Measurements from ENCODE around the gene SYT7. TPM values are rescaled to one million over a fixed set of nuclear protein-coding genes. Genes with fewer than 3 reads are reported as not detected.

Gene SYT7
- total RNA-seq, 2 experiments from 2014 or later, result not detected

DNA sequence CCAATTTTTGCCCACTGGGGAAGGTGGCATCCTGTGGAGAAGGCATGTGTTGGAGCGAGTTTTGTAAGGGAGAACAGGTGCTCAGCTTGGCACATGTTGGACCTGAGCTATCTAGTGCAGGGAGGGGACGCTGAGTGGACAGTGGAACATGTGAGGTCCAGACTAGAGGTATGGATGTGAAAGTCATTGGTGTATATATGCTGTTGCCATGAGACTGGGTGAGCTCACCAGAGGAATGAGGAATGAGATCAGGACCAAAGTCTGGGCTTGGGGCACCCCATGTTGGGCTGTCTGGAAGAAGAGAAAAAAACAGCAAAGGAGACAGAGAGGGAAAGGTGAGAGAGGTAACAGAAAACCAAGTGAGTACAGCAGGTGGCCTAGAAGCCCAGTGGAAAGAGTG, 12.3 kb upstream of the SYT7 start:
- H3K4me3 ChIP-seq (ENCODE audit: low read length), result no peak overlapping the region
- peaks cover 52% of the 10 kb centered on the region for H3K27me3 Mint-ChIP-seq
- H3K36me3 ChIP-seq (ENCODE audit: insufficient read depth, low read length), result no peaks in the 10 kb centered on the region
- H3K36me3 Mint-ChIP-seq (ENCODE audit: low read depth), result no peaks in the 10 kb centered on the region
- H3K4me1 ChIP-seq (ENCODE audit: insufficient read depth, low read length), result peaks cover 8% of the 10 kb centered on the region
- H3K27ac ChIP-seq (ENCODE audit: low read depth in 1 of 2, low read length in 2 of 2), result no peak overlapping the region
- DNase-seq (no peak), ATAC-seq (ENCODE audit: poor library complexity) (no peak)
- H3K27me3 ChIP-seq (ENCODE audit: control insufficient read depth in 1 of 2, insufficient read depth in 2 of 2, low read length in 2 of 2), result peaks cover 6% of the 10 kb centered on the region in 2 experiments
- POLR2A ChIA-PET, result interaction anchor here (0.9 kb wide), 1 partner anchor 12 kb away, joined by 3 read pairs; the partner anchor contains the start of gene SYT7
- TF ChIP-seq, protein P1, sequence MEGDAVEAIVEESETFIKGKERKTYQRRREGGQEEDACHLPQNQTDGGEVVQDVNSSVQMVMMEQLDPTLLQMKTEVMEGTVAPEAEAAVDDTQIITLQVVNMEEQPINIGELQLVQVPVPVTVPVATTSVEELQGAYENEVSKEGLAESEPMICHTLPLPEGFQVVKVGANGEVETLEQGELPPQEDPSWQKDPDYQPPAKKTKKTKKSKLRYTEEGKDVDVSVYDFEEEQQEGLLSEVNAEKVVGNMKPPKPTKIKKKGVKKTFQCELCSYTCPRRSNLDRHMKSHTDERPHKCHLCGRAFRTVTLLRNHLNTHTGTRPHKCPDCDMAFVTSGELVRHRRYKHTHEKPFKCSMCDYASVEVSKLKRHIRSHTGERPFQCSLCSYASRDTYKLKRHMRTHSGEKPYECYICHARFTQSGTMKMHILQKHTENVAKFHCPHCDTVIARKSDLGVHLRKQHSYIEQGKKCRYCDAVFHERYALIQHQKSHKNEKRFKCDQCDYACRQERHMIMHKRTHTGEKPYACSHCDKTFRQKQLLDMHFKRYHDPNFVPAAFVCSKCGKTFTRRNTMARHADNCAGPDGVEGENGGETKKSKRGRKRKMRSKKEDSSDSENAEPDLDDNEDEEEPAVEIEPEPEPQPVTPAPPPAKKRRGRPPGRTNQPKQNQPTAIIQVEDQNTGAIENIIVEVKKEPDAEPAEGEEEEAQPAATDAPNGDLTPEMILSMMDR (IDR thresholded peaks at IDR 0.05), result no peak
- intact Hi-C loops (cut with DNase I, micrococcal nuclease), result no loop called here
- H3K9me3 Mint-ChIP-seq, result no peaks in the 10 kb centered on the region
- no peak overlapping the region for H3K4me3 Mint-ChIP-seq
- CTCF ChIA-PET, result interaction anchor here (1.3 kb wide), 1 partner anchor 26 kb away, joined by 3 read pairs; no protein-coding TSS in a partner anchor
- no peak overlapping the region for H3K27ac Mint-ChIP-seq
- peaks cover 0 to 5% of the 10 kb centered on the region in 2 experiments for H3K9me3 ChIP-seq (ENCODE audit: control insufficient read depth in 1 of 2, insufficient read depth in 1 of 2, low read length in 2 of 2)
- peaks cover 9% of the 10 kb centered on the region for H3K4me1 Mint-ChIP-seq (ENCODE audit: low read depth)

- no peak overlapping the region for H3K27ac ChIP-seq (ENCODE audit: low read depth in 1 of 2, low read length in 2 of 2)
- H3K4me3 ChIP-seq (ENCODE audit: low read length), result no peak overlapping the region
- DNase-seq (no peak), ATAC-seq (ENCODE audit: poor library complexity) (no peak)
- H3K36me3 ChIP-seq (ENCODE audit: insufficient read depth, low read length), result no peaks in the 10 kb centered on the region
- CTCF ChIA-PET, result interaction anchor here (1.3 kb wide), 1 partner anchor 25 kb away, joined by 3 read pairs; no protein-coding TSS in a partner anchor
- TF ChIP-seq, protein P1 (IDR thresholded peaks at IDR 0.05), result no peak
- intact Hi-C loops (cut with DNase I, micrococcal nuclease), result no loop called here
- H3K27me3 ChIP-seq (ENCODE audit: control insufficient read depth in 1 of 2, insufficient read depth in 2 of 2, low read length in 2 of 2), result peaks cover 6 to 10% of the 10 kb centered on the region in 2 experiments
- peaks cover 18% of the 10 kb centered on the region for H3K4me1 ChIP-seq (ENCODE audit: insufficient read depth, low read length)
- peaks cover 0 to 5% of the 10 kb centered on the region in 2 experiments for H3K9me3 ChIP-seq (ENCODE audit: control insufficient read depth in 1 of 2, insufficient read depth in 1 of 2, low read length in 2 of 2)
- POLR2A ChIA-PET, result no interaction called here
- H3K4me3 Mint-ChIP-seq, result no peak overlapping the region
- H3K36me3 Mint-ChIP-seq (ENCODE audit: low read depth), result no peaks in the 10 kb centered on the region
- no peak overlapping the region for H3K27ac Mint-ChIP-seq
- peaks cover 51% of the 10 kb centered on the region for H3K27me3 Mint-ChIP-seq
- peaks cover 13% of the 10 kb centered on the region for H3K4me1 Mint-ChIP-seq (ENCODE audit: low read depth)
- H3K9me3 Mint-ChIP-seq, result no peaks in the 10 kb centered on the region
Measured at GRCh38 chr11:61592176-61592575, 11.3 kb upstream of the SYT7 start.

- H3K4me1 ChIP-seq (ENCODE audit: insufficient read depth, low read length), result peaks cover 19% of the 10 kb centered on the region
- H3K9me3 Mint-ChIP-seq, result no peaks in the 10 kb centered on the region
- H3K36me3 Mint-ChIP-seq (ENCODE audit: low read depth), result no peaks in the 10 kb centered on the region
- peak overlapping the region; percentile 57 for H3K4me3 Mint-ChIP-seq
- peaks cover 13% of the 10 kb centered on the region for H3K4me1 Mint-ChIP-seq (ENCODE audit: low read depth)
- H3K27me3 Mint-ChIP-seq, result peaks cover 63% of the 10 kb centered on the region
- H3K27ac ChIP-seq (ENCODE audit: low read depth in 1 of 2, low read length in 2 of 2), result no peak overlapping the region
- peaks cover 0 to 10% of the 10 kb centered on the region in 2 experiments for H3K27me3 ChIP-seq (ENCODE audit: control insufficient read depth in 1 of 2, insufficient read depth in 2 of 2, low read length in 2 of 2)
- DNase-seq, result no peak
- intact Hi-C loops (cut with DNase I, micrococcal nuclease), result loop anchor here in 1 of 2 experiments (10.0 kb wide), 2 partner anchors 375 to 535 kb away; partner anchors contain the start of genes FTH1 and INCENP
- TF ChIP-seq, protein P1 (IDR thresholded peaks at IDR 0.05), result no peak
- no peak for ATAC-seq (ENCODE audit: poor library complexity)
- POLR2A ChIA-PET, result no interaction called here
- H3K4me3 ChIP-seq (ENCODE audit: low read length), result no peak overlapping the region
- CTCF ChIA-PET, result no interaction called here
- H3K27ac Mint-ChIP-seq, result no peak overlapping the region
- H3K9me3 ChIP-seq (ENCODE audit: control insufficient read depth in 1 of 2, insufficient read depth in 1 of 2, low read length in 2 of 2), result peaks cover 0 to 5% of the 10 kb centered on the region in 2 experiments
- H3K36me3 ChIP-seq (ENCODE audit: insufficient read depth, low read length), result no peaks in the 10 kb centered on the region
Measured at GRCh38 chr11:61589961-61590360, 9.1 kb upstream of the SYT7 start.

Data from CD4-positive, alpha-beta T cell (primary cell).